ENCODE results near the gene LIN37. TPM values are rescaled to one million over a fixed set of nuclear protein-coding genes. Genes with fewer than 3 reads are reported as not detected.

Gene LIN37
- total and polyA plus RNA-seq, 2 of the 13 experiments (the other 11 are each of a cell fraction or from before 2014, with no cell fraction given), result 6.3 to 8.7 TPM

DNA sequence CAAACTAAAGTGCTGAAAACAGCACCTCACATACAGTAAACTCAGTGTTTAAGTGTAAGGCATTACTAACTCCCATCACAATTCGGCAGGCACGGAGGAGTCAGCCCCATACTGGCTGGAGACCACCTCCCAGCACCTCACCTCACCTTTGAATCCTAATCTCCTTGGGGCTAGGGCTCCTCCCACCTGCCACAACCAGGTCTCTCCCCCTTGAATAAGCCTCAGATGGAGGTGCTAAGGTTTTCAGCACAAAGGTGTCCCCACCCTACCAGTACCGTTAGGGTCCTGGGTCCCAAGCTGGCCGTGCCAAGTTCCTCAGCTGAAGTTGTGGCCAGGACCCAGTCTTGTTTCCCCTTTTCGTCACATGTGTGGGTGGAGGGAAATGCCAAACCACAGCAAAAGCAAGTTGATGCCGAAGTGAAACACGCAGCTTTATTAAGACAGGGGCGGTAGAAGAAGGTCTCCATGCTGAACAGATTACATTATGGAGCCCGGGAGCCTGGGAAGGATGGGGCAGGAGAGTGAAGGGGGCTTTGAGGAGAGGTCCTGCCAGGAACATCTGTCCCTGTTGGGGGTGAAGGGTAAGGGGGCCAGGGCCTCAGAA is 6.2 kb upstream of the LIN37 start, which contains the start of gene IGFLR1:
IGFLR1 (minus strand) TSS at position 332 of the 604 bp plus-strand sequence. CDS start 1,272 bp downstream, outside the sequence.
- H3K4me3 ChIP-seq (replicated peaks in 1 of 3; ENCODE audit: insufficient read depth in 1 of 3, low read depth in 2 of 3, low read length in 3 of 3), result peak within 1 kb of the TSS in 2 of 3 experiments; percentile 50 to 84; a peak in 4 of 6 replicates
- in situ Hi-C loops (cut with HindIII; ENCODE audit: extremely low pct_ligation_motif_present, low pct_unique_long_range_greater_than_20kb) (no loop called here), intact Hi-C loops (cut with micrococcal nuclease; ENCODE audit: unreplicated experiment) (loop anchor here (10.0 kb wide), 1 partner anchor 47 kb away; no protein-coding TSS in a partner anchor)
- peaks cover 8 to 19% of the 10 kb centered on the region in 2 experiments; a peak in 4 of 5 replicates for H3K36me3 ChIP-seq (replicated peaks in 1 of 2; ENCODE audit: control insufficient read depth in 1 of 2, insufficient read depth in 2 of 2, low read length in 2 of 2)
- no peak within 1 kb of the TSS for H2AFZ ChIP-seq (ENCODE audit: low read length)
- ATAC-seq, result no peak
- DNase-seq (ENCODE audit: low spot score), result no peak
- H3K9me3 ChIP-seq (ENCODE audit: low read length), result no peaks in the 10 kb centered on the region
- FAIRE-seq, result no peak
- H3K4me1 ChIP-seq (ENCODE audit: insufficient read depth, low read length), result peaks cover 40% of the 10 kb centered on the region
- peaks cover 9% of the 10 kb centered on the region for H3K79me2 ChIP-seq (ENCODE audit: insufficient read depth, low read length)
- no peaks in the 10 kb centered on the region; a peak in 1 of 5 replicates for H3K27me3 ChIP-seq (ENCODE audit: control insufficient read depth in 1 of 2, insufficient read depth in 2 of 2, low read length in 2 of 2)
- POLR2A ChIA-PET, result no interaction called here
- peak within 1 kb of the TSS; percentile 94; the same call in 1 of the 2 replicates for H3K4me2 ChIP-seq (ENCODE audit: low read depth, low read length)
- peak within 1 kb of the TSS; percentile 77 for H3K9ac ChIP-seq (ENCODE audit: insufficient read depth, low read depth, low read length)
- CTCF ChIA-PET (ENCODE audit: low intra/inter-chr PET ratio, low total read pairs), result no interaction called here
- no TSS peak for BruUV-seq (replicated peaks)
- 98% methylated on average over 7 of the region's 9 CpGs for WGBS (ENCODE audit: low lambda C conversion rate)
- peak within 1 kb of the TSS; percentile 89 for H3K27ac ChIP-seq (ENCODE audit: extremely low read length, insufficient read depth, low read length)
- H4K20me1 ChIP-seq (ENCODE audit: insufficient read depth, low read length), result no peaks in the 10 kb centered on the region
- TF ChIP-seq TCF7 (IDR thresholded peaks at IDR 0.05; ENCODE audit: low read depth) (no peak), SSRP1 (CRISPR knock-in tag; IDR thresholded peaks at IDR 0.05) (no peak), TAF15 (IDR thresholded peaks at IDR 0.05; ENCODE audit: low read depth, low read length, poor library complexity, severe bottlenecking) (no peak), IKZF1 (IDR thresholded peaks at IDR 0.05) (no peak), MIXL1 (CRISPR knock-in tag; IDR thresholded peaks at IDR 0.05) (no peak), FOXA3 (CRISPR knock-in tag; IDR thresholded peaks at IDR 0.05) (no peak), ZNF776 (CRISPR knock-in tag; IDR thresholded peaks at IDR 0.05) (no peak)
- TF ChIP-seq, protein P1, sequence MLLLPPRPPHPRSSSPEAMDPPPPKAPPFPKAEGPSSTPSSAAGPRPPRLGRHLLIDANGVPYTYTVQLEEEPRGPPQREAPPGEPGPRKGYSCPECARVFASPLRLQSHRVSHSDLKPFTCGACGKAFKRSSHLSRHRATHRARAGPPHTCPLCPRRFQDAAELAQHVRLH (CRISPR knock-in tag; IDR thresholded peaks at IDR 0.05; ENCODE audit: borderline replicate concordance, low read depth), result no peak
- TF ChIP-seq, protein P2, sequence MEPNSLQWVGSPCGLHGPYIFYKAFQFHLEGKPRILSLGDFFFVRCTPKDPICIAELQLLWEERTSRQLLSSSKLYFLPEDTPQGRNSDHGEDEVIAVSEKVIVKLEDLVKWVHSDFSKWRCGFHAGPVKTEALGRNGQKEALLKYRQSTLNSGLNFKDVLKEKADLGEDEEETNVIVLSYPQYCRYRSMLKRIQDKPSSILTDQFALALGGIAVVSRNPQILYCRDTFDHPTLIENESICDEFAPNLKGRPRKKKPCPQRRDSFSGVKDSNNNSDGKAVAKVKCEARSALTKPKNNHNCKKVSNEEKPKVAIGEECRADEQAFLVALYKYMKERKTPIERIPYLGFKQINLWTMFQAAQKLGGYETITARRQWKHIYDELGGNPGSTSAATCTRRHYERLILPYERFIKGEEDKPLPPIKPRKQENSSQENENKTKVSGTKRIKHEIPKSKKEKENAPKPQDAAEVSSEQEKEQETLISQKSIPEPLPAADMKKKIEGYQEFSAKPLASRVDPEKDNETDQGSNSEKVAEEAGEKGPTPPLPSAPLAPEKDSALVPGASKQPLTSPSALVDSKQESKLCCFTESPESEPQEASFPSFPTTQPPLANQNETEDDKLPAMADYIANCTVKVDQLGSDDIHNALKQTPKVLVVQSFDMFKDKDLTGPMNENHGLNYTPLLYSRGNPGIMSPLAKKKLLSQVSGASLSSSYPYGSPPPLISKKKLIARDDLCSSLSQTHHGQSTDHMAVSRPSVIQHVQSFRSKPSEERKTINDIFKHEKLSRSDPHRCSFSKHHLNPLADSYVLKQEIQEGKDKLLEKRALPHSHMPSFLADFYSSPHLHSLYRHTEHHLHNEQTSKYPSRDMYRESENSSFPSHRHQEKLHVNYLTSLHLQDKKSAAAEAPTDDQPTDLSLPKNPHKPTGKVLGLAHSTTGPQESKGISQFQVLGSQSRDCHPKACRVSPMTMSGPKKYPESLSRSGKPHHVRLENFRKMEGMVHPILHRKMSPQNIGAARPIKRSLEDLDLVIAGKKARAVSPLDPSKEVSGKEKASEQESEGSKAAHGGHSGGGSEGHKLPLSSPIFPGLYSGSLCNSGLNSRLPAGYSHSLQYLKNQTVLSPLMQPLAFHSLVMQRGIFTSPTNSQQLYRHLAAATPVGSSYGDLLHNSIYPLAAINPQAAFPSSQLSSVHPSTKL (CRISPR knock-in tag; IDR thresholded peaks at IDR 0.05), result no peak
- TF ChIP-seq, protein P3, sequence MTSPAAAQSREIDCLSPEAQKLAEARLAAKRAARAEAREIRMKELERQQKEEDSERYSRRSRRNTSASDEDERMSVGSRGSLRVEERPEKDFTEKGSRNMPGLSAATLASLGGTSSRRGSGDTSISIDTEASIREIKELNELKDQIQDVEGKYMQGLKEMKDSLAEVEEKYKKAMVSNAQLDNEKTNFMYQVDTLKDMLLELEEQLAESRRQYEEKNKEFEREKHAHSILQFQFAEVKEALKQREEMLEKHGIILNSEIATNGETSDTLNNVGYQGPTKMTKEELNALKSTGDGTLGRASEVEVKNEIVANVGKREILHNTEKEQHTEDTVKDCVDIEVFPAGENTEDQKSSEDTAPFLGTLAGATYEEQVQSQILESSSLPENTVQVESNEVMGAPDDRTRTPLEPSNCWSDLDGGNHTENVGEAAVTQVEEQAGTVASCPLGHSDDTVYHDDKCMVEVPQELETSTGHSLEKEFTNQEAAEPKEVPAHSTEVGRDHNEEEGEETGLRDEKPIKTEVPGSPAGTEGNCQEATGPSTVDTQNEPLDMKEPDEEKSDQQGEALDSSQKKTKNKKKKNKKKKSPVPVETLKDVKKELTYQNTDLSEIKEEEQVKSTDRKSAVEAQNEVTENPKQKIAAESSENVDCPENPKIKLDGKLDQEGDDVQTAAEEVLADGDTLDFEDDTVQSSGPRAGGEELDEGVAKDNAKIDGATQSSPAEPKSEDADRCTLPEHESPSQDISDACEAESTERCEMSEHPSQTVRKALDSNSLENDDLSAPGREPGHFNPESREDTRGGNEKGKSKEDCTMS (CRISPR knock-in tag; conservative IDR thresholded peaks at IDR 0.05), result no peak
- TF ChIP-seq, protein P4, sequence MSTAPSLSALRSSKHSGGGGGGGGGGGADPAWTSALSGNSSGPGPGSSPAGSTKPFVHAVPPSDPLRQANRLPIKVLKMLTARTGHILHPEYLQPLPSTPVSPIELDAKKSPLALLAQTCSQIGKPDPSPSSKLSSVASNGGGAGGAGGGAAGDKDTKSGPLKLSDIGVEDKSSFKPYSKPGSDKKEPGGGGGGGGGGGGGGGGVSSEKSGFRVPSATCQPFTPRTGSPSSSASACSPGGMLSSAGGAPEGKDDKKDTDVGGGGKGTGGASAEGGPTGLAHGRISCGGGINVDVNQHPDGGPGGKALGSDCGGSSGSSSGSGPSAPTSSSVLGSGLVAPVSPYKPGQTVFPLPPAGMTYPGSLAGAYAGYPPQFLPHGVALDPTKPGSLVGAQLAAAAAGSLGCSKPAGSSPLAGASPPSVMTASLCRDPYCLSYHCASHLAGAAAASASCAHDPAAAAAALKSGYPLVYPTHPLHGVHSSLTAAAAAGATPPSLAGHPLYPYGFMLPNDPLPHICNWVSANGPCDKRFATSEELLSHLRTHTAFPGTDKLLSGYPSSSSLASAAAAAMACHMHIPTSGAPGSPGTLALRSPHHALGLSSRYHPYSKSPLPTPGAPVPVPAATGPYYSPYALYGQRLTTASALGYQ (CRISPR knock-in tag; IDR thresholded peaks at IDR 0.05), result no peak
- TF ChIP-seq, protein P5, sequence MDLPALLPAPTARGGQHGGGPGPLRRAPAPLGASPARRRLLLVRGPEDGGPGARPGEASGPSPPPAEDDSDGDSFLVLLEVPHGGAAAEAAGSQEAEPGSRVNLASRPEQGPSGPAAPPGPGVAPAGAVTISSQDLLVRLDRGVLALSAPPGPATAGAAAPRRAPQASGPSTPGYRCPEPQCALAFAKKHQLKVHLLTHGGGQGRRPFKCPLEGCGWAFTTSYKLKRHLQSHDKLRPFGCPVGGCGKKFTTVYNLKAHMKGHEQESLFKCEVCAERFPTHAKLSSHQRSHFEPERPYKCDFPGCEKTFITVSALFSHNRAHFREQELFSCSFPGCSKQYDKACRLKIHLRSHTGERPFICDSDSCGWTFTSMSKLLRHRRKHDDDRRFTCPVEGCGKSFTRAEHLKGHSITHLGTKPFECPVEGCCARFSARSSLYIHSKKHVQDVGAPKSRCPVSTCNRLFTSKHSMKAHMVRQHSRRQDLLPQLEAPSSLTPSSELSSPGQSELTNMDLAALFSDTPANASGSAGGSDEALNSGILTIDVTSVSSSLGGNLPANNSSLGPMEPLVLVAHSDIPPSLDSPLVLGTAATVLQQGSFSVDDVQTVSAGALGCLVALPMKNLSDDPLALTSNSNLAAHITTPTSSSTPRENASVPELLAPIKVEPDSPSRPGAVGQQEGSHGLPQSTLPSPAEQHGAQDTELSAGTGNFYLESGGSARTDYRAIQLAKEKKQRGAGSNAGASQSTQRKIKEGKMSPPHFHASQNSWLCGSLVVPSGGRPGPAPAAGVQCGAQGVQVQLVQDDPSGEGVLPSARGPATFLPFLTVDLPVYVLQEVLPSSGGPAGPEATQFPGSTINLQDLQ (CRISPR knock-in tag; IDR thresholded peaks at IDR 0.05), result no peak
